Right atrium auricular region (tissue), 2 donors: ENCODE measurements around the gene TSHB. TPM values are rescaled to one million over a fixed set of nuclear protein-coding genes. Genes with fewer than 3 reads are reported as not detected.

ENCODE experiments used
- DNase-seq: peaks from one replicate; pipeline ENCODE4 v3.0.0-alpha.2; 2019; ENCODE audit warnings: low spot score
- H3K27ac ChIP-seq, 2 donors: fragments of 200-600 bp; sonication (generic); 1 replicate in 1 of 2; 2 replicates in 1 of 2; pipeline ENCODE4 v1.5.1; 2016 to 2019
- H3K27me3 ChIP-seq, 2 donors: fragments of 200-600 bp; sonication (generic); one replicate each; pipeline versions ENCODE4 v1.5.1 to v1.6.0; 2017 to 2019
- H3K36me3 ChIP-seq: fragments of 200-600 bp; sonication (generic); one replicate; pipeline ENCODE4 v1.5.1; 2016
- H3K4me1 ChIP-seq, 2 donors: fragments of 200-600 bp; sonication (generic); one replicate each; pipeline versions ENCODE4 v1.5.1 to v1.6.0; 2017 to 2019
- H3K4me3 ChIP-seq, 2 donors: fragments of 200-600 bp; sonication (generic); 1 replicate in 1 of 2; 2 replicates in 1 of 2; pipeline ENCODE4 v1.5.1; 2017 to 2019; ENCODE audit warnings: mild to moderate bottlenecking in 1 of 2, moderate library complexity in 1 of 2
- H3K9me3 ChIP-seq, 2 donors: fragments of 200-600 bp; sonication (generic); one replicate each; pipeline ENCODE4 v1.5.1; 2019
- total RNA-seq, 2 donors: library from RNA; depleted of rRNA; stranded (reverse); fragments of >200 nt; gene quantifications; one replicate each; pipeline ENCODE4 v1.1.0, GENCODE V29; 2016
- TF ChIP-seq, protein P1 (sequence below), 2 donors: fragments of 200-600 bp; sonication (generic); IDR thresholded peaks; one replicate each; pipeline ENCODE4 v1.5.1; 2019; ENCODE audit warnings: antibody characterized with exemption in 2 of 2

The TSHB gene
- total RNA-seq, 2 donors from 2014 or later: not detected

DNA sequence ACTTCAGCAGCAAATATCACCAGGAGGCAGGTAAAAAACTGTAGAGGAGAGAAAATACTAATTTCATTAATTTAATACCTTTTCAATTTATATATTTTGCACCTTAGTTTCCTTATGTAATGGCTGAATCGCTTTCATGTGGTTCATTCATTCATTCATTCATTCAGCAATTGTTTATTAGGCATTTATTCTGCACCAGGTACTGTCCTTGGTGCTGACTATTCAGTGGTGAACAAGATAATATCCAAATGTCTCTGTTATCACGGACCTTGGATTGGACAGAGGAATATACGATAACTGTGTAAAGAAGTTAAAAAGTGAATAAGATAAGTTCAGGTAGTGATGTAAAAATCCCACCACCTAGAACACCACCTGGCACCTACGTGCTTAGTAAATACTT is 30.9 kb downstream of the TSHB start:
- Histone ChIP-seq H3K4me1 (peaks cover 0 to 25% of the 10 kb centered on the region in 2 donors), H3K27ac (no peak overlapping the region), H3K4me3 (no peak overlapping the region), H3K9me3 (no peaks in the 10 kb centered on the region), H3K27me3 (no peaks in the 10 kb centered on the region), H3K36me3 (peaks cover 14% of the 10 kb centered on the region)
- TF ChIP-seq, protein P1, sequence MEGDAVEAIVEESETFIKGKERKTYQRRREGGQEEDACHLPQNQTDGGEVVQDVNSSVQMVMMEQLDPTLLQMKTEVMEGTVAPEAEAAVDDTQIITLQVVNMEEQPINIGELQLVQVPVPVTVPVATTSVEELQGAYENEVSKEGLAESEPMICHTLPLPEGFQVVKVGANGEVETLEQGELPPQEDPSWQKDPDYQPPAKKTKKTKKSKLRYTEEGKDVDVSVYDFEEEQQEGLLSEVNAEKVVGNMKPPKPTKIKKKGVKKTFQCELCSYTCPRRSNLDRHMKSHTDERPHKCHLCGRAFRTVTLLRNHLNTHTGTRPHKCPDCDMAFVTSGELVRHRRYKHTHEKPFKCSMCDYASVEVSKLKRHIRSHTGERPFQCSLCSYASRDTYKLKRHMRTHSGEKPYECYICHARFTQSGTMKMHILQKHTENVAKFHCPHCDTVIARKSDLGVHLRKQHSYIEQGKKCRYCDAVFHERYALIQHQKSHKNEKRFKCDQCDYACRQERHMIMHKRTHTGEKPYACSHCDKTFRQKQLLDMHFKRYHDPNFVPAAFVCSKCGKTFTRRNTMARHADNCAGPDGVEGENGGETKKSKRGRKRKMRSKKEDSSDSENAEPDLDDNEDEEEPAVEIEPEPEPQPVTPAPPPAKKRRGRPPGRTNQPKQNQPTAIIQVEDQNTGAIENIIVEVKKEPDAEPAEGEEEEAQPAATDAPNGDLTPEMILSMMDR (IDR thresholded peaks at IDR 0.05): no peak
- no peak for DNase-seq

DNA sequence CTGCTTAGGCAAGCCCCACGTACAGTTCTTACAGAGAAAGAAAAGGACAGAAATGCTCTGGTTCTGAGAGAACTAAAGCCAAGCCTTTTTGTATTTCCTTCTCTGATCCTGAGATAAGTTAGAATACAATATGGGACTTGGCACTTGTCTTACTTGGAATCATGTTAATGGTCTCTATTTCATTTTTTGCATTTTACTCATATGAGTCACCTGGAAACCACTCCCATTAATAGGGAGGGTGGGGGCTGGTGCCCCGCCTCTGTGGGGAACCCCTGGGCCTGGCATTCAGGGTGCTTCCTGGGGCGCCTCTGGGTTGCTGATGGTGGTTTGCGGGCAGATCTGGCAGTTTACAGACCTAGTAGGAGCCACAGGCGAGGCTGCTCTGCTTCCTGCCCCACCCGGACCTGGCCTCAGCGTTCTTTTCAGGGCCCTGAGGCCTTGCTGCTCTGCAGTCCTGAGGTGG is 32.9 kb downstream of the TSHB start:
- Histone ChIP-seq H3K9me3 (no peaks in the 10 kb centered on the region), H3K4me3 (no peak overlapping the region), H3K27ac (peak overlapping the region; percentile 20 to 43), H3K27me3 (no peaks in the 10 kb centered on the region), H3K4me1 (peaks cover 0 to 29% of the 10 kb centered on the region in 2 donors), H3K36me3 (peaks cover 12% of the 10 kb centered on the region)
- TF ChIP-seq, protein P1 (IDR thresholded peaks at IDR 0.05): no peak
- no peak for DNase-seq

DNA sequence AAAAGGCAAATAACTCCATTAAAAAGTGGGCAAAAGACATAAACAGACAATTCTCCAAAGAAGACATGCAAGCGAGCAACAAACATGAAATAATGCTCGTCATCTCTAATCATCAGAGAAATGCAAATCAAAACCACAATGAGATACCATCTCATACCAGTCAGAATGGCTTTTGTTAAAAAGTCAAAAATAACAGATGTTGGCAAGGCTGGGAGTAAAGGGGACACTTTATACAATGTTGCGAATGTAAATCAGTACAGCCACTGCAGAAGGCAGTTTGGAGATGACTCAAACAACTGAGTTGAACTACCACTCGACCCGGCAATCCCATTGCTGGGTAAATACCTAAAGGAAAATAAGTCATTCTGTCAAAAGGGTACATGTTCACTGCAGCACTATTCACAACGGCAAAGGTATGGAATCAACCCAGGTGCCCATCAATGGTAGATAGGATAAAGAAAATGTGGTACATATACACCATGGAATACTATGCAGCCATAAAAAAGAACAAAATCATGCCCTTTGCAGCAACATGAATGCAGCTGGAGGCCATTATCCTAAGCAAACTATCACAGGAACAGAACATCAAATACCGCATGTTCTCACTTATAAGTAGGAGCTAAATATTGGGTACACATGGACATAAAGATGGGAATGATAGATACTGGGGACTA is 33.7 kb downstream of the TSHB start:
- Histone ChIP-seq H3K4me3 (no peak overlapping the region), H3K27me3 (no peaks in the 10 kb centered on the region), H3K27ac (no peak overlapping the region), H3K36me3 (peaks cover 4% of the 10 kb centered on the region), H3K4me1 (peaks cover 0 to 36% of the 10 kb centered on the region in 2 donors), H3K9me3 (no peaks in the 10 kb centered on the region)
- TF ChIP-seq, protein P1 (IDR thresholded peaks at IDR 0.05): no peak
- no peak for DNase-seq

DNA sequence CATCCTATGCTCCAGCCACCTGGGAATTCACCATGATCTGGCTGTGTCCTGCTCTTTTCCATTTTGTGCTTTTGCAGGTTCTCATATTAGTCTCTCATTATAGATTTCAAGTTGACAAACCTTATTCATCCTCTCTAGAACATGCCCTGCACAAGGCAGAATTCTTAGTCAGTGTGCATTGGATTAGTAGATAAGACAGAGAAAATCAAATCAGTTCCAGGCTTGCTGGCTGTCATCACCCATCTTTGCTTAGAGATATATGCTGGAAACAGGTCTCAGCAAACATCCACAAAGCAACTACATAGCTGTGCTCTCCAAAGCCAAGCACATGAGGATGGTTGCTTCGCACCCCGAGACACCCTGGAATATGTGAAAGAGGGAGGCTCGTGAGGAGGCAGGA is 34.8 kb downstream of the TSHB start:
- TF ChIP-seq, protein P1 (IDR thresholded peaks at IDR 0.05): no peak
- no peaks in the 10 kb centered on the region for H3K27me3 ChIP-seq
- no peaks in the 10 kb centered on the region for H3K9me3 ChIP-seq
- no peak overlapping the region for H3K4me3 ChIP-seq
- H3K36me3 ChIP-seq: no peaks in the 10 kb centered on the region
- H3K27ac ChIP-seq: no peak overlapping the region
- H3K4me1 ChIP-seq: peaks cover 0 to 47% of the 10 kb centered on the region in 2 donors
- DNase-seq: no peak

DNA sequence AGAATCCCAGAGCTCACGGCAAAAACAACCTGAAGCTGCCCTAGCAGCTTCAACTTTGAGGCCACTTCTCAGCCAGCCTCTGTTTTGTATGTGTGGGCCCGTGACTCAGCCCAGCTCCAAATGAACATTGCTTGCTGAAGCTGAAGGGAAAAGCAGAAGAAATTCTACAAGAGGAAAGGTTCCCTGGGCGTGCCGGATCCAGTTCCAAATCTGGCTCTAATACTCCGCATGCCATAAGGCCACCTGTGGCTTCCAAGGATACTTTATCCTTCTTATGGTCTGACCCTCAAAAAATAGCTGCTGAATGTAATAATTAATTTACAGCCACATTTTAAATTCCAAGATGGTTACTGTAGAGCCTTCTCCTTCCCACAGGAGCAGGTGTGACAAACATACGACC is 35.4 kb downstream of the TSHB start:
- TF ChIP-seq, protein P1 (IDR thresholded peaks at IDR 0.05): no peak

More for the DNA sequence above, 35.4 kb downstream of the TSHB start:
- H3K27me3 ChIP-seq: no peaks in the 10 kb centered on the region
- H3K4me3 ChIP-seq: no peak overlapping the region
- no peaks in the 10 kb centered on the region for H3K9me3 ChIP-seq
- peaks cover 0 to 51% of the 10 kb centered on the region in 2 donors for H3K4me1 ChIP-seq
- H3K36me3 ChIP-seq: no peaks in the 10 kb centered on the region
- no peak overlapping the region for H3K27ac ChIP-seq
- DNase-seq: no peak
